IPS-NIHi11 (cell line): ENCODE measurements around the gene EFNB2.

Experiments
- DNase-seq: peaks from one replicate; pipeline ENCODE4 v3.0.0; 2012; ENCODE audit warnings: mixed read lengths, low spot score

Gene EFNB2

DNA sequence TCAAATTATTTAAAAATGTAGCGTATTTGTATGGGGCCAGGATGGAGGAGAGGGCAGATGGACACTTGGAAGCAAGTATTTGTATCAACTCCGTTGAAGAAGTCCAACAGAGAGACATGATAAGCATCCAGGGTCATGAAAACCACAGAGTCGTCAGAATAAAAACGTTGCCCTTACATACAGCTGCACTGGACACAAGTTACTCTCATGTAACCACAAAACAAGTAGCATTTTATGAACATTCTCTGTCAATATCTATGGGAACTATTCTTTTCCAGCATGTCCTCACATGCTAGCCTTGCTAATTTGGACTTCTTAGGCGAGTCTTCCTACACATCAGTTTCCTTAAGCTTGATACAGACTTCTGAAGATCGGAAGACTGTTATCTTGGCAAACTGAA lies 35.0 kb downstream of the EFNB2 start:
- no peak for DNase-seq

DNA sequence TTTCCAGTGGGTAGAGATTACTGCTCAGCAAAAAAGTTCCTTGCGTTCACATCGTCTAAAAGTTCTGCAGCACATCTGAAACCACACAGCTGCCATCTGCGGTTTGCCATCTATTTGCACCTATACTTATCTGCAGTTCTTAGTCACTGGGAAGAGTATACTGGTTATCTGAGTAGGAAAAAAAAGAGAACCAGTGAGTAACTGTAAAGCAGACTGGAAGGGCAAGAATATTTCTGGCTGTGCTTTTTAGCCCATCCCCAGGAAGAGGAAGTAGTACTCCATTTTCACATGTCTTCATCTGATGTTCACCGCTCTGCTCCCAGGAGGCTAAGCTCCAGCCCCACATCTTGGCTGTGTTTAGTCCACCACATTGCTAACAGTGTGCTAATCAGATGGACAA lies 35.6 kb downstream of the EFNB2 start:
- no peak for DNase-seq

DNA sequence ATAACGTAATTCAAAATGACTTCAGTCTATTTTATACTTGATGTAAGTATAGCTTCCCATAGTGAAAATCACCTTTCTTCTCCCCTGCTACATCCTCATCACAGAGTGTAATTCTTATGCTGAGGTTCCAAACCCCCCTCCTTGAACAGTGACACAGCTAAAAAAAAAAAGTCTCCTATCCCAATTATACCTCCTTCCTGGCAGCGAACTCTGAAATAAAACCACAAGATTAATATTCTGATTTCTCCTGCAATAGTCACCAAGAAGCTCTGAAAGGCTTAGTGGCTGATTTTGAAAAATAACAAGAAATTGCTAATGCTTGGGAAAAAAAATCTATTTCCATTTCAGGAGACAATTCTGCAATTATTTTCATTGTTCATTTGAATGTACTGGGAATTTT lies 36.3 kb downstream of the EFNB2 start:
- no peak for DNase-seq

DNA sequence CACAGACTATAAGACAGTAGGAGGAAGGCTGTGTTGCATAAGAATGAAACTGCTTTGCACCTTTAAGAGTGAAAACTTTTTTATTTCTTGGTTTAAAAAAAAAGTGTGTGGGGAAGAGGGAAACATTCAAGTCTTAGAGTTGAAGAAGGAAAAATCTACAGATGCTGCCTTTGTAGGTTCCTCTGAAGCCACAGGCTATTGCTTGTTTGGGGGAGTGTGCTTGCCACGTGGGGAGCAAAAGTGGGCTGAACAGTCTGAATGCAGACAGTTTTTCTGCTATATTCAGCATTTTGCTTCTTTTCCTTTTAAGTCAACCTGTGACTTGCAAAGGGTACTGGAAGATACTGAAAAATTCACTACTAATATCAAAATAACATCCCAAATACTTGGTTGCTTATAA lies 36.9 kb downstream of the EFNB2 start:
- no peak for DNase-seq

DNA sequence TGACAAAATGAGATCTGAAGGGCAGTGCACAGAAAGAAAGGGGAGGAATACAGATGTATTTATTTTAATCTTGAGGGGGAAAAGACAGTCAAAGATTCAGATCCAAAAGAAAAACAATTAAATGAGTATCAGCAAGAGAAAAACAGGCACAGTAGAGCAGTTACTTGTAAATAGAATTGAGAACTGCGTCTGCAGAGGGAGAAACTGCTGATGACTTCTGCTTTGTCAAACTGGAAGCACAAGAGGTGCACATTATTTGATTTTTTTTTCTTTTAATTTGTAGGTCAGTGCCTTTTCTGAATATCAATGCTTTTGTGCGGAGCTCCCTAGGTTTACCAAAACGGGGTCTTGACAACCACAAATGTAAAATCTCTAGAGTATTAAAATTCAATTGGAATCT lies 37.3 kb downstream of the EFNB2 start:
- DNase-seq, result no peak

DNA sequence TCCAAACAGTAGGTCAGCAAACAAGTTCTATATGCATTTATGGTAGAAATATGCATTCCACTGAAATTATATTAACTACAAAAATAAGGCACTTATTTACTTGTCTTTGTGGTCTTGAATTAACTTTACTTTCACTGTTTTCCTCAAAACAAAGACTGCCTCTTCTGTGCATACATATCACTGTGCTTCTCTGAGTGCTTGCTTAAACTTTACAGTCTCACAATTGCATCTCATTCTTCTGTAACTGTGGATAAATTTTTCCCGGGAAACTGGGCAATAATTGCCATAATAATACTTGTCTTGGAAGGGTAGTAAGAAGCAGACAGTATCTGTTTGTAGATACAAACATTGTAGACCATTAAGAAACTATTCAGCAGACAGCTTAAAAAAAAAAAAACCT lies 38.4 kb downstream of the EFNB2 start:
- no peak for DNase-seq

DNA sequence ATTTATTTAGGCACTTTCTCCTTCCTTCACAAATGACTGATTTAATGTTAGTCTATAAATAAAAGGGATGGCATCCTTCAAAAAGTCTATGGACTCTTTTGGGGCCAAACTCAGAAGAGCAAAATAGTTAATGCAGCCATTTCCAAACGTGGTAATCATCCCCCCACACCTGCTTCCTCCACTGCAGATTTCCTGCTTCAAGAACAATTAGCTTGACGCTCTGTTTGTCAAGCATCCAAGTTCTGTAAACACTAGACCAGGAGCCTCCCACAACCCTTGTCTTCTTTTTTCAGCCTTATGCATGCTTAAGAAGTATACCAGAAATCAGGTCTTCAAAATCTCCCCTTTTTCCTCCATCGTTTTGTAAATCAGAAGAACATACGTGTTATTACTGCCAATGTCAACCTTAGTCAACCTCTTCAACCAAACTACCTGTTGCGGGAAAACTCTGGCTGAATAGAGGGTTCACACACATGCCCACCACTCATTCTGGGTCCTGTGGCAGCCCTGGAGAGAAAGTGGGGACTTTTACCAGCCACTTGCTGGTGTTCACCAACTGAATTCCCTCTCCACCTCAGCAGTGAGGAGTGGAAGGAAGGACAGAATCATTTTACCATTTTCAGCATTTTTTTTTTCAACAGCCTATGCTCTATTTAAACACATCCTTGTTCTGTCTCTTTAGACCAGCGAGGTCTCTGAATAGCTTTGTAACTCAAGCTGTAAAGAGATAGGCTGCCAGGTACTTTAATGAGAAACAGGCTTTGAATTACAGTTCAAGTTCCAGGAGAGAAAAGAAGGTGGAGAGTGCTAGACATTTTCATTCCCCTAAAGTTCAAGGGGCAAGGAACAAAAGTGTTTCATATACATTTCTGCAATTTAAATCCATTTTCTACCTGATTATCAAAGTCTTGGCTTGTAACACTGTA lies 39.1 kb downstream of the EFNB2 start:
- no peak for DNase-seq

DNA sequence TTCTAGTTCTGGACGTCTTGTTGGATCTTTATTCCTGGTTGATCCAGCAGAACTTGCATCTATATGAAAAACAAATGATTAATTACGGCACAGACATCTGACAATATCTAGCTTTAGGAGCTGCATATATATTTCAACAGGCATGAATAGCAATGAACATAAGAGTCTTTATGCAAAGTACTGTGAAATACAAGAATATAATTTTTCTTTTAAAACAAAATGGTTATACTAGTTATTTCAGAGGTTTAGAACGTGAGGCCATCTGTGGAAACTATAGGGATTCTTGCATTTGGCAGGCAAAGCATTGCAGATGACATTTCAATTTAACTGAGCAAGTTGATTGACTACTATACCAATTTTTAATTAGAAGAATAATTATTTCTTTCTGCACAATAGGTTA lies 40.5 kb downstream of the EFNB2 start:
- no peak for DNase-seq

DNA sequence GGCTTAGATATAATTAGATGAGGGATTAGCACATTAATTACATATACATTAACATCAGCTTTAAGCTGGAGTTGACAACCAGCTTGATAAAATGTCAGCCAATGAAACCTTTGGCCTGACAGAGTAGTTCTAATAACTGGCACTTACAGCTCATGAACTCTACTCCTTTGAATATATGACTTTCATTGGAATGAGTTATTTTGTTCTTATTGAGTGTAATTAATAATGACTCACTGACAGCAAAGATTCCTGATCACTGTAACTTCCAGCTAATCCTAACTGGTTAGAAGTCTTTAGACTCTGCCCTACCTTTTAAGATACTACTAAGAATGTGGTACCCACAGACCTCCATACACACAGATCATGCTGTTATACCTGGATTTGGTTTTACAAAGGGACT lies 41.0 kb downstream of the EFNB2 start:
- DNase-seq, result no peak

DNA sequence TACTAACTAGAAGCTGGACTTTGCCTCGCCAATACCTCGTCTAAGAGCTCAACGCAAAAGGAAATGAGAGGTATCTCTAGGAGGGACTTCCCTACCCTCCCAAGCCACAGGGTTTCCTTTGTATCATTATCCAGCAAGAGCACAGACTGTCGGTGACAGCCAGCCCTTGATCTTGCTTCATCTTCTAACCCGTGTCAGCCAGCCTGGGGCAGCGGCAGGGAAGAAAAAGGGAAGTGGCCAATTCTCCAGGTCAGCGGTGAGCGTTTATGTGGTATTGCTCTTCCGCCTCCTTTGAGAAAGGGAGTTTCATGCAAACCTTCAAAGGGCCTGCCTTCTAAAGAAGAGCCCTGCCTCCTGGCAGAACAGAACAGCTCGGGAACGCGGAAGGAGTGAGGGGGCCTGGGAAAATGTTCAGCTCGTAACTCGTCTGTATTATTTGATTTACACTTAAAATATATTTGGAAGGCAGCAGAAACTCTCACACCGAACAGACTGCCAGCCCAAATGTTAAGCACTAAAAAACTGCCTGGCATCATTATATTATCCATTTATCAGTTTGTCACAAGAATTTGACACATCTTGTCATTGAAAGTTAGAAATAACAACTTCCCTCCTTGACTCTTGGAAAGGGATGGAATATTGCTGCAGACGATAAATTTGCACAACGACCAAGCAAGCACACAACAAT lies 41.8 kb downstream of the EFNB2 start:
- no peak for DNase-seq

DNA sequence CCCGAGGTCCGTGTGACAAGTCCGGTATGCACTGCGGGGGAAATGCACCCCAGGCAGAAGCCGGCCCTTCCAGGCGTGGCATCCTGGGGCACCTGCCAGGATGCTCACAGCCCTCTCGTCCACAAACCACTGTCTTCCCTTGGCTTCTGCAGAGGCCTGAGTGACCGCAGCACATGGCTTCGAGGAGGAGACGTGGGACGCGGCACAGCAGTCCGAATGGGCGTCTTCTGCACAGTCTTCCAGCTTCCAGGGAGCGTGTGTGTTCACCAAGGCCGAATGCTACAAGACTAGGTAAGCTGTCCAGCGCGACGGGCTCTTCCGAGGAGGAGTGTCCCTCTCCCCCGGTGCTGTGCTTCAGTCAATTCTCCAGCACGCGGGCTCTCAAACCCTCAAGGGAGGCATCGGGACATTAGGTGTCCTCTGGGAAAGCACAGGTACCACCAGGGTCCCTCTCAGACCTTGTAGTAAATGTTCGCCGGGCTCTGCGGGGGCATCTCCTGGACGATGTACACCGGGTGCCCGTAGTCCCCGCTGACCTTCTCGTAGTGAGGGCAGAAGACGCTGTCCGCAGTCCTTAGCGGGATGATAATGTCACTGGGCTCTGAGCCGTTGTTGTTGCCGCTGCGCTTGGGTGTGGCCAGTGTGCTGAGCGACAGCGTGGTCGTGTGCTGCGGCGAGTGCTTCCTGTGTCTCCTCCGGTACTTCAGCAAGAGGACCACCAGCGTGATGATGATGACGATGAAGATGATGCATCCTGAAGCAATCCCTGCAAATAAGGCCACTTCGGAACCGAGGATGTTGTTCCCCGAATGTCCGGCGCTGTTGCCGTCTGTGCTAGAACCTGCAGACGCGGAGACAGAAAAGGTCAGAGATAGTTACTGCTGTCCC lies 42.6 kb downstream of the EFNB2 start:
- DNase-seq, result no peak

DNA sequence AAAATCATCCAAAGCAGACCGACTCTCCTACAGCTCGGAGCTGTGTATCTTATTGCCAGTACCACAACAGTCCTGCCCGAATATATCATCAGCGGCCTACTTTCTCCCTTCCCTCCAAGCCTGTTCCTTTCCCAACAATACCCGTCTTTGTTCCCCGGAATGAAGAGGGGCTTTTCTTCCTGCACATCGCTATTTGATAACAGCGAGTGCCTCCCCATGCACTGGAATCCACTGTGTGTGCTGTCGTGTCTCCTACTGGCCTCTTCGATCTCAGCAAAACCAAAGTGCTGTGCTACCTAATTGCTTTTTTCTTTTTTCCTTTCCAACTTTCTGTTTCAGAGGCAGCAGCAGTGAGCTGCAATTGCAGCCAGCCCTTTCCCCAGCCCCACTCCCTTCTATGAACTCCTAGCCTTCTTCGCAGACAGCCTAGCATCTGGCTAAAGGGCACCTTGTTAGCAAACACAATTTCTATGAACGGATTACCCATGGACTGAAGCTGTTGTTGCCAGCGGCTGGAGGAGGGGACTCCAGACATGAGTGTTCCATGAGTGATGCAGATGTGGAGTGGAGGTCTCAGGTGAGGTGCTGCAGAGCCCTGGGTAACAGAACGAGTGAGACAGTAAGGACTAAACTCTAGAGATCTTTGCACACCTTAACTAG lies 43.4 kb downstream of the EFNB2 start:
- no peak for DNase-seq

DNA sequence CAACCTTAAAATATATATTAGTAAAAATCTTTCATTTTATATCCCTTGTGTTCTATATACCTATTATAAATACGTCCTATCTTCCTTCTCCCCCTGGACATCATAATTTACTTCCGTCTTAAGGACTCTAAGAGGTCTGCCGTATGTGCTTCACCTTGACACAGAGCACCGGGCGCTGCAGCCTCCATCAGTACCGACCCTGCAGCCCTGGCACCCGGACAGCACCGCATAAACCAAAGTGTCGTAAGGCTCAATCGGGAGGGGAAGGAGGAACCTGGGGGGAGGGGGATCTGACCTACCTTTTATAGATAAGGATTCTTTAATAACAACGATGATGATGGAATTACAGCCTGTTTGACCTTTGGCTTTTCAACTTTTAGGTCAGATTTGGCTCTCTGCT lies 44.0 kb downstream of the EFNB2 start:
- DNase-seq, result no peak

DNA sequence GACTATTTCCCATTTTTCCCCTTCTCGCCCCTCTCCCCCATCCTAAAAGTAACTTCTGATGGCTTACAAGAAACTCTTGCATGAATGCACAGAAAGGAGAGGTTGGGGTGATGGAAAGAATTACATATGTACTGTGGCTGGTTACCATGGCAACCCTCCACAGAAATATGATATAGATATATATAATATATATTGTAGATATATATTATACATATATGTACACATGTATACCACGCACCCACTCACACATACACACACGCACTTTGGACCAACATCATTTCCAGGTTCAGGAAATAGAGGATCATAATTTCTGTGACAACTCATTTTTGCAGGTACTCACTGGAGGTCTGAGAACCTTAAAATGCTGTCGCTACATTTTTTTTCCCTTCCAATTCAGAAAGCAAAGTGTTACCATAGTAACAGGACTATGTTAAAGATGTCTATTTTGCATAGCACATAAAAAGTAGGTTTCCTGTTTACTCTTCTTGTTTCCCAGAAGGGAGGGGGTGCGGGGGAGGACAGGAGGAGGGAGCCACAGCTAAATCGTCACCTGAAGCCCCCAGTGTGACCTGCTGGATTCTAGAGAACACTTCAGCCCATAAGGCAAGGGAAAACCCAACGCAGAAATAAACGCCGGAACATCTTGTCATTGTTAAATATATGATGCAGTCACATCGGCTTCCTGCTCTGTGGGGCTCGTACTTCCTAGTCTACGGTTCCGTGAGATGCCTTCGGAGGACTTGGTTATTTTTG lies 44.7 kb downstream of the EFNB2 start:
- DNase-seq, result no peak

DNA sequence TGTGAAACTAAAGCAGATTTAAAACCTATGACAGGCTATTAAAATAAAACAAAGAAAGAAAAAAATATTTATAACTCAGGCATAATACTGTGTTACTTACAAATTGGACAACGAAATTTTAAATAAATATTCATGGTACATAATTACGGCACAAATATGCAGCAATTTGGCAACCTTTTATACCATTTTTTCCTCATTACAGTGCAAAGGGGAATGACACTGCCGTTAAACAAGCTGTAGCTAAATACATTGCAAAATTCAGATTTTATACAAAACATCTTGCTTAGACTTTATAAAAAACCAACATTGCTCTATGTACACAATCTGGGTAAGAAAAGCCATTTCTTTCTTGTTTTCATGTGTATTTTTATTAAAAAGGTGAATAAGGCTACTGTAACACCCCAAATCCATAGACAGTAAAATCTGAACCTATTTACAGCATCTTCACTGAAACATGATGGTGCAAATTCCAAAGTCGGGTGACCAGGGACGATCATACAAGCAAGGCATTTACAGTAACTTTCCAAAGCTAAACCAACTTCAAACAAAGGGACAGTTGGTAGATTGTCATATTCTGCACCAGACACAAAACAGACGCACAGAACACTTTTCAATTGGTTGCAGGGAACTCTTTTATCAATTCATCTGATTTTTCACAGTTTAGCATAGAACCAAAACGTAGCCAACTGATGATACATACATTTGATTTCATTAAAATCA lies 45.5 kb downstream of the EFNB2 start:
- no peak for DNase-seq

DNA sequence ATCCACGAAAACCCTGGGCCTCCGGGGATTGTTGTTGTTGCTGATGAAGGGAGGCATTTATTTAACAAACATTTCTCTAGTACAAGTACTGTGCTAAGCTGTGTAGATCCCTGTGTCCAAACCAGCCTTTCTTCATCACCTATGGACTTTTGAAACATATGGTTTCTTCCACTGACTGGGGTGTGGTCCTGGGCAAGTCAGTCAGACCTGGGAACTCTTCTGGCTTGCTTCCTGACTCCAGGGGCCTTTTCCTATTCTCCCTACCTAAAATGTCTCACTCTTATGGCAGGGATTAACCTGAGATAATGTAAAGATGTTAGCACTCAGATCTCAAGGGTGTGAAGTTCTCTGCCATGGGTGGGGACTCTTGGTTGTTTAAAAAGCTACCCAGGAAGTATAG lies 46.8 kb downstream of the EFNB2 start:
- DNase-seq, result no peak

DNA sequence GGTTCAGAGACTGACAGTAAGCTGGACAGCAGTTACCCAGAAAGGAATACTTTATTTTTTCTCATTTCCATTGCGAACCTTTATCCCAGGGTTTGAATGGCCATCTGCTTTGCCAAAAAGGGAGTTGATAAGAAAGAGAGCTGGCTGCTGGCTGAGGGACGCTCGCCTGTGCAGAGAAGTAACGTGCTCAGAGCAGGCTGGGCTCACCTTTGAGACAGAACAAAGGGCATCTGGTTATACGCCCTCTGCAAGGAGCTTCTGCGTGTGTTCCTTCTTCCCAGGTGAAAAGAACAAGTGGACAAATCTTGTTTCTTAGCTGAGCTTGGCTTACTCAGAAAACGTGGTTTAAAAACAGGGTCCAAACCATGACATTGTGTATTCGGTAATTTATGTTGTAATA lies 47.4 kb downstream of the EFNB2 start:
- no peak for DNase-seq

DNA sequence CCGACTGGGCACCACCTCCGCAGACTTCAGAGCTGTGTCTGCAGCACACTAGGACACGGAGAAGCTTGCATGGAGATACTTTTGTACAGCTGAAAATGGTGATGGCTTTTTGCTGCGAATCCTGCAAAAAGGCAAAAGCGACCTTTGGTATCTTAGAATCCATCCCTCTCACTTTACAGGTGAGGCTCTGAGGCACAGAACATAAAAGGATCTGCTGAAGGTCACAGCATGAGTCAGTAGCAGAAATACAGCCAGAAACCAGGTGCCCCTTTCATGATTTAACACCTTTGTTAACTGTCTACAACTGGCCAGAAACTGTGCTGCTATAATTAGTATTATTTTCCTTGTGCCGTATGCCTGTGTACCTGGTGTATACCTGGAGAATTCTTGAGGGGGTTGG lies 48.3 kb downstream of the EFNB2 start:
- DNase-seq, result no peak

DNA sequence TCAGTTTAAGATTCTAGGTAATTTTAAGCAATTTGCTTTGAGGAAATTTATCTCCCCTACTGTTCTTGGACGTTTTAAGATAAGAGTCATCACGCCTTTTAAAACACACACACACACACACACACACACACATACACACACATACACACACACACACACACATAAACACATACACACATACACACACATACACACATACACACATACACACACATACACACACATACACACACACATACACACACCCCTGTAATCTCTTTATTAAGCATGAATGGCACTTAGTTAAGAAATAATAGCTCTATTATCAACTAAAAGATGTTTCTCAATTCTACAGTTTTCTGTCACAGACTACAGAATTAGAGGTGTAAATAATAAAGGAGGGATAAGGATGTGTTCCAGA lies 49.2 kb downstream of the EFNB2 start:
- DNase-seq, result no peak

DNA sequence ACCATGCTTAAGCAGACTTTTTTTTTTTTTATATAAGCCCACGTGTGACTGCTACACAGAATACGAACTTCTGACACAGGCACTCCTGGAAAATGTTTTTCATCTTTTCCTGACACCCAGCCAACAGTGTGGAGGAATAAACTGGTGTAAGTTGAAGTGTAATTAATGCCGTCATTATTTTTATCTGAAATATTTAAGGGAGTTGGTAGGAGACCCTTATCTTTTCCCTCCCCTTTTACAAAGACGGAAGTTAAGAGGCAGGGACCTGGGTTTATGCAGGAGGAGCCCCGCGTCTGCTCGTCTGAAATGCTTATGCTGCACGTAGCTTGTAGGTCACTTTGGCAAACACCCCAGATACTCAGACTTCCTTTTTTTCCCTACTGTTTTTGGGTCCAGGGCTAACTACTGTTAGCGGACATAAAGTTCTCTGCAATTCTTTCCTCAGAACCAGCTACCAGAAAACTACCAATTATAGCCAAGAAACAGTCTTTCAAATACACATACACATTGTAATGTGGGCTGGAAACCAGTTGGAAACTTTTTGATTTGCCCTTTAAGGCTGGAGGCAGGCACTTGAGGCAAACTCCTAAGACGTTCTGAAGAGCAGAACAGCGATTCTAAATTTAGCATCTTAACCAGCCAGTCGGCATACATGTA lies 50.8 kb downstream of the EFNB2 start:
- DNase-seq, result no peak
